HG03460 (cell line): Measurements from ENCODE around the gene TSPAN9.

Source experiments
- ATAC-seq: cut with Tn5 transposase; IDR thresholded peaks from one replicate; pipeline ENCODE4 v1.9.1; 2021; ENCODE audit not compliant: unreplicated experiment

Gene TSPAN9

GRCh38 chr12:3288690-3289089 is 211.5 kb downstream of the TSPAN9 start:
- ATAC-seq, result no peak

- no peak for ATAC-seq
Measured at GRCh38 chr12:3289702-3290101, 212.5 kb downstream of the TSPAN9 start.

GRCh38 chr12:3291939-3292338 is 214.8 kb downstream of the TSPAN9 start:
- no peak for ATAC-seq

- no peak for ATAC-seq
Measured at GRCh38 chr12:3292677-3293412, 215.7 kb downstream of the TSPAN9 start.

GRCh38 chr12:3293446-3294161 is 216.4 kb downstream of the TSPAN9 start:
- ATAC-seq, result no peak

GRCh38 chr12:3294481-3294911 is 217.3 kb downstream of the TSPAN9 start:
- ATAC-seq, result no peak

- no peak for ATAC-seq
Measured at GRCh38 chr12:3295225-3295624, 218.0 kb downstream of the TSPAN9 start.

- no peak for ATAC-seq
Measured at GRCh38 chr12:3295646-3296408, 218.6 kb downstream of the TSPAN9 start.

GRCh38 chr12:3296409-3296701 is 219.2 kb downstream of the TSPAN9 start:
- no peak for ATAC-seq

GRCh38 chr12:3298603-3299002 is 221.4 kb downstream of the TSPAN9 start:
- no peak for ATAC-seq

- peak; percentile 63 for ATAC-seq
Measured at GRCh38 chr12:3299929-3300832, 223.0 kb downstream of the TSPAN9 start.

GRCh38 chr12:3300833-3301401 is 223.7 kb downstream of the TSPAN9 start:
- no peak for ATAC-seq

- ATAC-seq, result no peak
Measured at GRCh38 chr12:3302401-3303041, 225.3 kb downstream of the TSPAN9 start.

GRCh38 chr12:3303410-3304136 is 226.4 kb downstream of the TSPAN9 start:
- ATAC-seq, result no peak

- ATAC-seq, result no peak
Measured at GRCh38 chr12:3304436-3305165, 227.4 kb downstream of the TSPAN9 start.

GRCh38 chr12:3305464-3305863 is 228.3 kb downstream of the TSPAN9 start:
- ATAC-seq, result no peak

GRCh38 chr12:3305904-3306619 is 228.9 kb downstream of the TSPAN9 start:
- no peak for ATAC-seq

GRCh38 chr12:3307389-3307788 is 230.2 kb downstream of the TSPAN9 start:
- no peak for ATAC-seq
